HCT116 (cell line): ENCODE measurements around the gene SNRPB. TPM values are rescaled to one million over a fixed set of nuclear protein-coding genes. Genes with fewer than 3 reads are reported as not detected.

Experiments
- ATAC-seq: fragments of 200-7000 bp; cut with Tn5 transposase; 2 replicates; pipeline ENCODE4 v1.9.1; 2020; ENCODE audit warnings: mild to moderate bottlenecking, moderate library complexity
- BruUV-seq: library from RNA; stranded (reverse); fragments of 400-500 nt; replicated peaks from 2 replicates; lab custom pipeline; 2021; lab: Mats Ljungman, UMichigan
- CTCF ChIA-PET: fragments of 300-600 bp; sonication (Branson Sonifier 250); formaldehyde crosslinking; loops from one replicate; lab custom pipeline; 2021; ENCODE audit warnings: antibody characterized with exemption; lab: Charles Lee
- POLR2A ChIA-PET: fragments of 300-600, 350-600 bp; sonication (Branson Sonifier 250); formaldehyde crosslinking; loops from one replicate; lab custom pipeline; 2021; ENCODE audit warnings: antibody characterized with exemption; lab: Charles Lee
- RAD21 ChIA-PET, 2 experiments: fragments of 300-600 bp; sonication (Branson Sonifier 250); formaldehyde crosslinking; loops; one replicate each; lab custom pipeline; 2023; ENCODE audit warnings: low total read pairs in 2 of 2; ENCODE audit not compliant: uncharacterized antibody in 2 of 2, unreplicated experiment in 2 of 2, low non-redundant PET in 1 of 2; lab: Charles Lee
- DNase-seq: peaks from one replicate; pipeline ENCODE4 v3.0.0-alpha.2; 2010; ENCODE audit warnings: low read depth, low spot score
- H2AFZ ChIP-seq: fragments of 200-600 bp; shearing (Covaris generic), sonication (generic); 2 replicates; pipeline ENCODE4 v1.6.1; 2017; ENCODE audit warnings: low read depth, mixed run types, mixed read lengths, antibody characterized with exemption, low read length; ENCODE audit not compliant: poor library complexity, severe bottlenecking
- H3K27ac ChIP-seq: 2 replicates; pipeline ENCODE4 v1.5.1; 2012; ENCODE audit warnings: low read depth, low read length
- H3K27me3 ChIP-seq: fragments of 200-600 bp; sonication (generic); 2 replicates; pipeline ENCODE4 v1.6.1; 2016; ENCODE audit warnings: mixed run types, low read length, mixed read lengths; ENCODE audit not compliant: insufficient read depth
- H3K36me3 ChIP-seq, 2 experiments: fragments of 200-500 bp in 1 of 2; fragments of 200-600 bp in 1 of 2; sonication (Bioruptor generic) in 1 of 2; sonication (generic) in 1 of 2; 2 replicates each; pipeline versions ENCODE4 v1.5.1 to v1.6.1; 2014 to 2016; ENCODE audit warnings: low read length in 2 of 2, inconsistent platforms in 1 of 2, mixed read lengths in 1 of 2, mixed run types in 1 of 2; ENCODE audit not compliant: insufficient read depth in 2 of 2, control insufficient read depth in 1 of 2
- H3K4me1 ChIP-seq, 2 experiments: fragments of 200-600 bp in 1 of 2; sonication (generic) in 1 of 2; 2 replicates each; pipeline versions ENCODE4 v1.5.1 to v1.6.1; 2012 to 2017; ENCODE audit warnings: low read length in 2 of 2, inconsistent platforms in 1 of 2, mild to moderate bottlenecking in 1 of 2, mixed read lengths in 1 of 2, mixed run types in 1 of 2, moderate library complexity in 1 of 2; ENCODE audit not compliant: insufficient read depth in 2 of 2, control insufficient read depth in 1 of 2
- H3K4me2 ChIP-seq: fragments of 200-600 bp; sonication (generic); 2 replicates; pipeline ENCODE4 v1.6.1; 2017; ENCODE audit warnings: mixed run types, low read length, mixed read lengths
- H3K4me3 ChIP-seq, 2 experiments: fragments of 200-600 bp in 1 of 2; sonication (generic) in 1 of 2; replicated peaks in 1 of 2; 2 replicates each; pipeline ENCODE4 v1.5.1; 2011 to 2016; ENCODE audit warnings: low read length in 2 of 2, control low read depth in 1 of 2, low read depth in 1 of 2, mild to moderate bottlenecking in 1 of 2, mixed read lengths in 1 of 2, mixed run types in 1 of 2
- H3K79me2 ChIP-seq: fragments of 200-600 bp; sonication (generic); 2 replicates; pipeline ENCODE4 v1.6.1; 2017; ENCODE audit warnings: mild to moderate bottlenecking, mixed run types, low read length, moderate library complexity, mixed read lengths; ENCODE audit not compliant: insufficient read depth
- H3K9ac ChIP-seq: fragments of 200-600 bp; sonication (generic); 2 replicates; pipeline ENCODE4 v1.6.1; 2016; ENCODE audit warnings: low read length, mixed read lengths
- H3K9me2 ChIP-seq: fragments of 200-600 bp; sonication (generic), shearing (Covaris generic); 2 replicates; pipeline ENCODE4 v1.6.1; 2017; ENCODE audit warnings: mixed run types, mild to moderate bottlenecking, moderate library complexity; ENCODE audit not compliant: insufficient read depth
- H3K9me3 ChIP-seq, 2 experiments: fragments of 200-500 bp in 1 of 2; fragments of 200-600 bp in 1 of 2; sonication (Bioruptor generic) in 1 of 2; sonication (generic) in 1 of 2; 2 replicates each; pipeline ENCODE4 v1.6.1; 2014 to 2017; ENCODE audit warnings: low read length in 2 of 2, mixed read lengths in 2 of 2, inconsistent platforms in 1 of 2, low read depth in 1 of 2, mild to moderate bottlenecking in 1 of 2, mixed run types in 1 of 2, moderate library complexity in 1 of 2; ENCODE audit not compliant: control insufficient read depth in 1 of 2, insufficient read depth in 1 of 2
- H4K20me1 ChIP-seq: fragments of 200-600 bp; sonication (generic), shearing (Covaris generic); 2 replicates; pipeline ENCODE4 v1.6.1; 2017; ENCODE audit warnings: mixed run types, mild to moderate bottlenecking, moderate library complexity; ENCODE audit not compliant: insufficient read depth
- ATF3 ChIP-seq: IDR thresholded peaks from 2 replicates; pipeline ENCODE4 v1.6.1; 2012
- CBX3 ChIP-seq: IDR thresholded peaks from 2 replicates; pipeline ENCODE4 v1.6.1; 2012; ENCODE audit warnings: low read depth
- CEBPB ChIP-seq: IDR thresholded peaks from 2 replicates; pipeline ENCODE4 v1.6.1; 2012; ENCODE audit warnings: low read depth
- CTCF ChIP-seq, 3 experiments: fragments of 200-600 bp in 1 of 3; sonication (generic) in 1 of 3; IDR thresholded peaks in 2 of 3; conservative IDR thresholded peaks in 1 of 3; 2 replicates each; pipeline ENCODE4 v1.5.1; 2012 to 2017; ENCODE audit warnings: low read depth in 2 of 3, low read length in 2 of 3, antibody characterized with exemption in 1 of 3, borderline replicate concordance in 1 of 3, control low read depth in 1 of 3, mild to moderate bottlenecking in 1 of 3, mixed read lengths in 1 of 3, mixed run types in 1 of 3, moderate library complexity in 1 of 3; ENCODE audit not compliant: insufficient read depth in 1 of 3
- EGR1 ChIP-seq: IDR thresholded peaks from 2 replicates; pipeline ENCODE4 v1.6.1; 2012; ENCODE audit warnings: low read depth
- ELF1 ChIP-seq: IDR thresholded peaks from 2 replicates; pipeline ENCODE4 v1.6.1; 2012; ENCODE audit warnings: low read depth, borderline replicate concordance
- EZH2 ChIP-seq: fragments of 200-600 bp; sonication (generic); IDR thresholded peaks from 2 replicates; pipeline ENCODE4 v1.6.1; 2017; ENCODE audit warnings: antibody characterized with exemption, mixed run types
- EZH2phosphoT487 ChIP-seq: fragments of 200-600 bp; IDR thresholded peaks from 2 replicates; pipeline ENCODE4 v1.6.1; 2018; ENCODE audit warnings: antibody characterized with exemption, borderline replicate concordance
- MAX ChIP-seq: IDR thresholded peaks from 2 replicates; pipeline ENCODE4 v1.6.1; 2012
- POLR2A ChIP-seq: IDR thresholded peaks from 2 replicates; pipeline ENCODE4 v1.7.0; 2011; ENCODE audit warnings: borderline replicate concordance; ENCODE audit not compliant: insufficient read depth, insufficient read length; ENCODE audit errors: extremely low read depth
- POLR2AphosphoS5 ChIP-seq: IDR thresholded peaks from 2 replicates; pipeline ENCODE4 v1.6.1; 2011; ENCODE audit warnings: mild to moderate bottlenecking, low read depth, low read length, moderate library complexity
- RAD21 ChIP-seq: IDR thresholded peaks from 2 replicates; pipeline ENCODE4 v1.6.1; 2012; ENCODE audit warnings: low read depth, mild to moderate bottlenecking
- SIN3A ChIP-seq: IDR thresholded peaks from 2 replicates; pipeline ENCODE4 v1.6.1; 2012; ENCODE audit warnings: low read depth
- SP1 ChIP-seq: IDR thresholded peaks from 2 replicates; pipeline ENCODE4 v1.6.1; 2012; ENCODE audit warnings: low read depth
- SRF ChIP-seq: IDR thresholded peaks from 2 replicates; pipeline ENCODE4 v1.6.1; 2012; ENCODE audit warnings: low read depth
- YY1 ChIP-seq: IDR thresholded peaks from 2 replicates; pipeline ENCODE4 v1.6.1; 2011; ENCODE audit warnings: low read length, low read depth, moderate library complexity, mild to moderate bottlenecking; ENCODE audit not compliant: insufficient replicate concordance; ENCODE audit errors: extremely low read depth
- ZBTB33 ChIP-seq: IDR thresholded peaks from 2 replicates; pipeline ENCODE4 v1.6.1; 2011; ENCODE audit warnings: mild to moderate bottlenecking, low read length, moderate library complexity; ENCODE audit not compliant: insufficient replicate concordance; ENCODE audit errors: extremely low read depth
- ZFX ChIP-seq: fragments of 450-650 bp; IDR thresholded peaks from 2 replicates; pipeline ENCODE4 v1.6.1; 2017
- intact Hi-C: fragments of 100-400 bp; cut with micrococcal nuclease; formaldehyde crosslinking; loops from 2 replicates; pipeline ENCODE4 v1.10.0; 2022
- total RNA-seq: library from RNA; stranded (reverse); gene quantifications from one replicate; pipeline ENCODE4 v1.2.1, GENCODE V29; 2021; ENCODE audit not compliant: unreplicated experiment

Gene SNRPB
- total RNA-seq, 1 experiment from 2014 or later = 469 TPM

GRCh38 chr20:2459981-2460751 lies 10.4 kb downstream of the SNRPB start:
- H3K9me3 ChIP-seq = no peaks in the 10 kb centered on the region
- no peak overlapping the region for H3K9ac ChIP-seq
- no peak for ATAC-seq
- peaks cover 25% of the 10 kb centered on the region for H3K79me2 ChIP-seq
- no peak overlapping the region for H3K4me3 ChIP-seq
- no peak for TF ChIP-seq ZFX
- no peak for TF ChIP-seq ZBTB33
- no peak for TF ChIP-seq MAX
- no peak for TF ChIP-seq POLR2A
- no peak for TF ChIP-seq RAD21
- TF ChIP-seq ELF1 = no peak
- TF ChIP-seq EGR1 = no peak
- TF ChIP-seq SRF = no peak
- TF ChIP-seq CBX3 = no peak
- no peak for TF ChIP-seq CEBPB
- TF ChIP-seq CTCF (IDR thresholded peaks at IDR 0.05 in 2 of 3, conservative IDR thresholded peaks at IDR 0.05 in 1 of 3; ENCODE audit: borderline replicate concordance in 1 of 3, insufficient read depth in 1 of 3, low read depth in 2 of 3, low read length in 2 of 3) = no peak
- no peak for TF ChIP-seq YY1
- TF ChIP-seq POLR2AphosphoS5 = no peak; the same call in 1 of the 2 replicates
- no peak for TF ChIP-seq EZH2
- TF ChIP-seq SIN3A = no peak
- no peak for TF ChIP-seq ATF3
- TF ChIP-seq EZH2phosphoT487 = no peak
- no peak for TF ChIP-seq SP1
- no peak for DNase-seq
- ChIA-PET POLR2A (interaction anchor here (1.2 kb wide), 1 partner anchor 11 kb away, joined by 3 read pairs; the partner anchor contains the start of gene SNRPB), RAD21 (no interaction called here), CTCF (interaction anchor here (0.5 to 1.3 kb wide), 3 partner anchors 8 to 255 kb away, joined by 3 to 4 read pairs (median 4); no protein-coding TSS in a partner anchor)
- H3K9me2 ChIP-seq = no peaks in the 10 kb centered on the region
- H3K27ac ChIP-seq = no peak overlapping the region
- no peak overlapping the region for H2AFZ ChIP-seq
- no peaks in the 10 kb centered on the region for H3K27me3 ChIP-seq
- peaks cover 11% of the 10 kb centered on the region; the same call in 1 of the 2 replicates for H4K20me1 ChIP-seq
- H3K4me2 ChIP-seq = no peak overlapping the region
- intact Hi-C loops = no loop called here
- no peaks in the 10 kb centered on the region for H3K4me1 ChIP-seq
- H3K36me3 ChIP-seq = peaks cover 54 to 59% of the 10 kb centered on the region in 2 experiments
- BruUV-seq = no TSS peak
